Stimulated activated effector memory CD8-positive, alpha-beta T cell treated with anti-CD3 and anti-CD28 coated beads, Interleukin-12 subunit alpha, Interleukin-12 subunit beta, amount 100 ng/mL, for 72 hours (primary cell): ENCODE results near the gene FBP1.
A peak's percentile ranks its signal among the peaks of the same experiment; 100 is the strongest.

Source experiments
- ATAC-seq: fragments of 150-1000 bp; cut with Tn5 transposase; 2 replicates; pipeline ENCODE4 v1.10.0; 2021
- DNase-seq, 2 donors: peaks; one replicate each; pipeline ENCODE4 v3.0.0; 2021 to 2022; ENCODE audit warnings: low spot score in 2 of 2
- H3K27ac Mint-ChIP-seq: one replicate; pipeline ENCODE4 v1.8.0; 2022; ENCODE audit warnings: mild to moderate bottlenecking, mixed read lengths
- H3K36me3 Mint-ChIP-seq: one replicate; pipeline ENCODE4 v1.8.0; 2022; ENCODE audit warnings: mild to moderate bottlenecking, mixed read lengths
- H3K4me1 Mint-ChIP-seq: one replicate; pipeline ENCODE4 v1.8.0; 2022; ENCODE audit warnings: mixed read lengths
- H3K4me3 Mint-ChIP-seq: one replicate; pipeline ENCODE4 v1.8.0; 2022; ENCODE audit warnings: mild to moderate bottlenecking, mixed read lengths
- H3K9me3 Mint-ChIP-seq: one replicate; pipeline ENCODE4 v1.8.0; 2022; ENCODE audit warnings: mixed read lengths

The FBP1 gene

GRCh38 chr9:94639061-94639998 lies at the start of gene FBP1:
FBP1 (minus strand) TSS chr9:94639518; CDS start chr9:94639310, 208 bp downstream.
- H3K4me1 Mint-ChIP-seq, result peaks cover 18% of the 10 kb centered on the region
- DNase-seq (peak; percentile 12 to 58), ATAC-seq (peak; percentile 84)
- peak within 1 kb of the TSS; percentile 71 for H3K27ac Mint-ChIP-seq
- peak within 1 kb of the TSS; percentile 83 for H3K4me3 Mint-ChIP-seq
- no peaks in the 10 kb centered on the region for H3K36me3 Mint-ChIP-seq
- H3K9me3 Mint-ChIP-seq, result no peaks in the 10 kb centered on the region

GRCh38 chr9:94687451-94687850 lies 48.1 kb upstream of the FBP1 start:
- H3K36me3 Mint-ChIP-seq, result no peaks in the 10 kb centered on the region
- no peaks in the 10 kb centered on the region for H3K9me3 Mint-ChIP-seq
- H3K27ac Mint-ChIP-seq, result no peak overlapping the region
- H3K4me3 Mint-ChIP-seq, result no peak overlapping the region
- H3K4me1 Mint-ChIP-seq, result no peaks in the 10 kb centered on the region
- ATAC-seq, result no peak
- DNase-seq, result no peak

GRCh38 chr9:94685359-94685758 lies 46.0 kb upstream of the FBP1 start:
- no peak overlapping the region for H3K27ac Mint-ChIP-seq
- no peaks in the 10 kb centered on the region for H3K9me3 Mint-ChIP-seq
- peaks cover 5% of the 10 kb centered on the region for H3K4me1 Mint-ChIP-seq
- H3K36me3 Mint-ChIP-seq, result no peaks in the 10 kb centered on the region
- DNase-seq, result no peak
- ATAC-seq, result peak; percentile 76
- no peak overlapping the region for H3K4me3 Mint-ChIP-seq

GRCh38 chr9:94681508-94681907 lies 42.2 kb upstream of the FBP1 start:
- H3K27ac Mint-ChIP-seq, result peak overlapping the region; percentile 75
- DNase-seq (peak; percentile 43 to 69), ATAC-seq (peak; percentile 92)
- H3K4me3 Mint-ChIP-seq, result no peak overlapping the region
- H3K36me3 Mint-ChIP-seq, result no peaks in the 10 kb centered on the region
- no peaks in the 10 kb centered on the region for H3K9me3 Mint-ChIP-seq
- peaks cover 5% of the 10 kb centered on the region for H3K4me1 Mint-ChIP-seq

- no peak for DNase-seq
- no peaks in the 10 kb centered on the region for H3K9me3 Mint-ChIP-seq
- no peak overlapping the region for H3K4me3 Mint-ChIP-seq
- no peaks in the 10 kb centered on the region for H3K36me3 Mint-ChIP-seq
- no peak for ATAC-seq
- H3K4me1 Mint-ChIP-seq, result peaks cover 5% of the 10 kb centered on the region
- no peak overlapping the region for H3K27ac Mint-ChIP-seq
Measured at GRCh38 chr9:94680621-94681020, 41.3 kb upstream of the FBP1 start.

GRCh38 chr9:94680020-94680419 lies 40.7 kb upstream of the FBP1 start:
- Mint-ChIP-seq H3K27ac (no peak overlapping the region), H3K9me3 (no peaks in the 10 kb centered on the region), H3K36me3 (no peaks in the 10 kb centered on the region), H3K4me1 (peaks cover 5% of the 10 kb centered on the region), H3K4me3 (no peak overlapping the region)
- no peak for DNase-seq
- no peak for ATAC-seq

- Mint-ChIP-seq H3K4me1 (peaks cover 5% of the 10 kb centered on the region), H3K36me3 (no peaks in the 10 kb centered on the region), H3K27ac (no peak overlapping the region), H3K4me3 (no peak overlapping the region), H3K9me3 (no peaks in the 10 kb centered on the region)
- ATAC-seq (no peak), DNase-seq (no peak)
Measured at GRCh38 chr9:94679587-94679986, 40.3 kb upstream of the FBP1 start.

- no peak overlapping the region for H3K4me3 Mint-ChIP-seq
- peaks cover 5% of the 10 kb centered on the region for H3K4me1 Mint-ChIP-seq
- H3K27ac Mint-ChIP-seq, result no peak overlapping the region
- DNase-seq (no peak), ATAC-seq (no peak)
- H3K36me3 Mint-ChIP-seq, result no peaks in the 10 kb centered on the region
- no peaks in the 10 kb centered on the region for H3K9me3 Mint-ChIP-seq
Measured at GRCh38 chr9:94677929-94678328, 38.6 kb upstream of the FBP1 start.

- DNase-seq (no peak), ATAC-seq (no peak)
- no peaks in the 10 kb centered on the region for H3K36me3 Mint-ChIP-seq
- H3K4me1 Mint-ChIP-seq, result peaks cover 5% of the 10 kb centered on the region
- H3K27ac Mint-ChIP-seq, result no peak overlapping the region
- H3K9me3 Mint-ChIP-seq, result no peaks in the 10 kb centered on the region
- H3K4me3 Mint-ChIP-seq, result no peak overlapping the region
Measured at GRCh38 chr9:94676446-94677131, 37.3 kb upstream of the FBP1 start.

GRCh38 chr9:94675008-94675881 lies 35.9 kb upstream of the FBP1 start:
- ATAC-seq (no peak), DNase-seq (no peak)
- H3K4me1 Mint-ChIP-seq, result no peaks in the 10 kb centered on the region
- no peak overlapping the region for H3K4me3 Mint-ChIP-seq
- H3K9me3 Mint-ChIP-seq, result no peaks in the 10 kb centered on the region
- H3K27ac Mint-ChIP-seq, result no peak overlapping the region
- no peaks in the 10 kb centered on the region for H3K36me3 Mint-ChIP-seq

- Mint-ChIP-seq H3K27ac (no peak overlapping the region), H3K4me3 (no peak overlapping the region), H3K9me3 (no peaks in the 10 kb centered on the region), H3K4me1 (peaks cover 7% of the 10 kb centered on the region), H3K36me3 (no peaks in the 10 kb centered on the region)
- ATAC-seq, result no peak
- no peak for DNase-seq
Measured at GRCh38 chr9:94672811-94673487, 33.6 kb upstream of the FBP1 start.

- ATAC-seq, result peak; percentile 88
- peaks cover 7% of the 10 kb centered on the region for H3K4me1 Mint-ChIP-seq
- H3K4me3 Mint-ChIP-seq, result peak overlapping the region; percentile 81
Measured at GRCh38 chr9:94668928-94669729, 29.8 kb upstream of the FBP1 start.

GRCh38 chr9:94668418-94668927 lies 29.2 kb upstream of the FBP1 start:
- no peaks in the 10 kb centered on the region for H3K9me3 Mint-ChIP-seq
- H3K36me3 Mint-ChIP-seq, result no peaks in the 10 kb centered on the region
- DNase-seq, result no peak
- H3K4me1 Mint-ChIP-seq, result peaks cover 7% of the 10 kb centered on the region
- peak overlapping the region; percentile 81 for H3K4me3 Mint-ChIP-seq
- H3K27ac Mint-ChIP-seq, result no peak overlapping the region
- ATAC-seq, result no peak

More at GRCh38 chr9:94668928-94669729, 29.8 kb upstream of the FBP1 start:
- peak; percentile 18 to 68 for DNase-seq
- Mint-ChIP-seq H3K9me3 (no peaks in the 10 kb centered on the region), H3K27ac (peak overlapping the region; percentile 13), H3K36me3 (no peaks in the 10 kb centered on the region)
